ACHN (cell line): Measurements from ENCODE around the gene ANKRD6.

Source experiments
- DNase-seq: peaks from one replicate; pipeline ENCODE4 v3.0.0-alpha.2; 2015
- in situ Hi-C: cut with HindIII; loops from 2 replicates; pipeline ENCODE4 v1.10.0; 2017; ENCODE audit warnings: low sequenced_read_pairs, low pct_ligation_motif_present, low pct_unique_long_range_greater_than_20kb

Gene ANKRD6

DNA sequence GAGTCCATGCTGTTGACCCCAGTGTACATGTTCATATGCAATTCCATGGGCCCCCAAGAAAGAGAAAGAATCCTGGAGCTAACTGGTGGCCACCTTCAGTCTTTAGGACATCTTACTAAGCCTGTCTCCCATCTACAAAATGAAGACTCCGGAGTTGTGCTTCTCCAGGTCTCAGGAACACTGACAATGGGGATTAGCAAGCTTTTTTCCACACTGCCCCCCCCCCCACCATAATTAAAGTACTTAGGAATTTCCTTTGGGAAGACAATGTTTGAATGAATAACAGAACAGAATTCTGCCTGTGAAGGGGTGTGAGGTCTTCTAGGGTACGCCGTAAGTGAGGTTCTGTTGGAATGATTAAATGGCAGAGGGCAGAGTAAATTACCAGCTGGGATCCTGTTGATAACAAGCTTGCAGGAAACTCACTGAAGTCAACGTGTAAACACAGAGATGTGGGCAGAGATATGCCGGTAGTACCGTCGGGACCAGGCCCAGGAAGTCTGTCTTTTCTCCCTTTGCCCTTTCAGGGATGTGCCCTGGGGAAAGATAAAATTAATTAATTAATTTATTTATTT is 63.1 kb downstream of the ANKRD6 start:
- in situ Hi-C loops, result no loop called here
- DNase-seq, result no peak

DNA sequence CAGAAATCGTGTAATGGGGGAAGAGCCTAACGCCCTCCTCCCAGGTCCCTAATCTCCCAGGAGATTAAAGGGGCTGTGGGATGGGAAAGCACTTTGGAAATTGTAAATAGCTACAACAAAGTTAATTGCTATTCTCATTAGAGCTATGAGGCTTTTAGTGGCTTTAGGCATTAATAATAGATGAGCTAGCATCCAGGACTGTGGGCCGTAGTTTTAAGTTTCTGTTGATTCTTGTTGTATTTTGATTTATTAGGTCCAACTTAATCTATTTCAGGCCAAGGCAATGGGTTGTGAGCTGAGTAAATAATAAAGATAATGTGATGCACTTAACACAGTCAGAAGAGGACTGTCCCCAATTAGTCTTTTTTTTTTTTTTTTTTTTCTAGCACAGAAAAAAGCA is 67.7 kb downstream of the ANKRD6 start:
- DNase-seq, result no peak
- in situ Hi-C loops, result no loop called here

GRCh38 chr6:89501222-89501621 is 68.3 kb downstream of the ANKRD6 start:
- no peak for DNase-seq
- in situ Hi-C loops, result no loop called here

GRCh38 chr6:89501753-89502152 is 68.8 kb downstream of the ANKRD6 start:
- DNase-seq, result no peak
- in situ Hi-C loops, result no loop called here

DNA sequence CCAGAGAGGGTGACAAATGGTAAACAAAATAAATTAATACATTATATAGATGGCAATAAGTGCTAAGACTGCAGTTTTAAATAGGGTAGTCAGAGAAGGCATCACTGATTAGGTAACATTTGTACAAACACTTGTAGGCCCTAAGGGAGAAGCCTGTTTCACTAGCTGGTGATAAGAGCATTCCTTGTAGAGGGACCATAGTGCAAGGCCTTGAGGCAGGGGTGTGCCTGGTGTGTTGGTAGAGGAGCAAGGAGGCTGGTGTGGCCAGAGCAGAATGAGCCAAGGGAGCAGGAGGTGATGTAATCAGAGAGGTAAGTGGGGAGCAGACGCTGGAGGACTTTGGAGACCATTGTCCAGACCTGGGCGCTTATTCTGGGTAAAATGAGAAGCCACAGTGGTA is 70.7 kb downstream of the ANKRD6 start:
- in situ Hi-C loops, result no loop called here
- no peak for DNase-seq

GRCh38 chr6:89505847-89506246 is 72.9 kb downstream of the ANKRD6 start:
- no peak for DNase-seq
- in situ Hi-C loops, result no loop called here

- in situ Hi-C loops, result no loop called here
- DNase-seq, result no peak
Measured at GRCh38 chr6:89506716-89507617, 74.0 kb downstream of the ANKRD6 start.

DNA sequence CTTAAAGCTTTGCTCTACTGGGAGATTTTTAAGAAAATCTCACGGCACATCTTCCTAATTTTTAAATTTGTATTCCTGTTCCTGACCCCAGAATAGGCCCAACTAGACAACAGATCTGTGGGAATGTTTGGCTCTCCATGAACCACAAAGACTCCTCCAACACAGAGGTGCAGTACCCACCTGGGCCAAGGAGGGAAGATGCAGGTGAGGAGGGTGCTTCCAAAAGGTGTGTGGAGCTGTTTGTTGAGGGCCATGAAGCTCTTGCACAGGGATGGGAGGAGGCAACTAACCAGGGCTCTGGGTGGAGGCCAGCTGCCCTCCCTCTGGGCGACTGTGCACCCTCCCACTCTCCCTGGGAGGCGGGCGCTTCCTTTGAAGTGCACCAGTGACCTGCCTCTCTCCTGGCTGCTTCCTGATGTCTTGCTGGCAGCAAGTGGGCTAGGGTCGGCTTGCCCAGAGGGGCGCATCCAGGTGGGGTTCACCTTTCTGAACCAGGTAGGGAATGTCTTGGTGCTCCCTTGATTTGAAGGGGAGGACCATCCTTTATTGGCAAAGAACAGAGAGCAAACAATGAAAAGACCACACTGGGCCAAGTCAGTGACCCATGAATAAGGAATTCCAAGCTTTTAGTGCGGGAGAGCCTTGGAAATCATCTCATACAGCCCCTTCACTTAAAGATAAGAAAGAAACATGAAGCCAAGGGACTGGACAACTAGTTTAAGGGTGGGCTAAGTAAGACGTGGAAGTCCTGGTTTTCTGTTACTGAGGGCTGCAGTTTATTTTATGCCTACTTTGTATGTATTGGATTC is 76.0 kb downstream of the ANKRD6 start:
- in situ Hi-C loops, result no loop called here
- DNase-seq, result peak; percentile 2

DNA sequence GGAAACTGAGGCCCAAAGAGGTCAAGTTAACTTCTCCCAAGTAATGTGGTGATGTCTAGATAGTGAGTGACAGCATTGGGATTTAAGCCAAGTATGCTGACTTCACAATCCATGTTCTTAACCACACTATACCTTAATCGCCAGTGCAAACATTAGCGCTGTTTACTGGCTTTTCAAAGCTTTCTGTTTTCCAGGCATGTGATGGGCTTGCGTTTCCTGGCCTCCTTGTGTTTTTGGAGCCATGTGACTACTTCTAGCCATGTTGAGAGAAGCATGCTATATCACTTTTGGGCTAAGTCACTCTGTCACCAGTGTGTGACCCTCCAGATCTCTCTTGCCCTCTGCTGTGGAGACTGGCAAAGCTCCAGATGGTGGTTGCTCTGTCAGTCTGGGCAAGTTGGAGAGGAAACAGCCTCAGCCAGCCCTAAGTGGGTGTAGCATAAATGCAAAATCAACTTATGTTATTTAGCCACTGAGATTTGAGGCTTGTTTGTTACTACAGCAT is 76.9 kb downstream of the ANKRD6 start:
- in situ Hi-C loops, result no loop called here
- DNase-seq, result no peak

- DNase-seq, result no peak
- in situ Hi-C loops, result no loop called here
Measured at GRCh38 chr6:89510393-89510792, 77.4 kb downstream of the ANKRD6 start.

DNA sequence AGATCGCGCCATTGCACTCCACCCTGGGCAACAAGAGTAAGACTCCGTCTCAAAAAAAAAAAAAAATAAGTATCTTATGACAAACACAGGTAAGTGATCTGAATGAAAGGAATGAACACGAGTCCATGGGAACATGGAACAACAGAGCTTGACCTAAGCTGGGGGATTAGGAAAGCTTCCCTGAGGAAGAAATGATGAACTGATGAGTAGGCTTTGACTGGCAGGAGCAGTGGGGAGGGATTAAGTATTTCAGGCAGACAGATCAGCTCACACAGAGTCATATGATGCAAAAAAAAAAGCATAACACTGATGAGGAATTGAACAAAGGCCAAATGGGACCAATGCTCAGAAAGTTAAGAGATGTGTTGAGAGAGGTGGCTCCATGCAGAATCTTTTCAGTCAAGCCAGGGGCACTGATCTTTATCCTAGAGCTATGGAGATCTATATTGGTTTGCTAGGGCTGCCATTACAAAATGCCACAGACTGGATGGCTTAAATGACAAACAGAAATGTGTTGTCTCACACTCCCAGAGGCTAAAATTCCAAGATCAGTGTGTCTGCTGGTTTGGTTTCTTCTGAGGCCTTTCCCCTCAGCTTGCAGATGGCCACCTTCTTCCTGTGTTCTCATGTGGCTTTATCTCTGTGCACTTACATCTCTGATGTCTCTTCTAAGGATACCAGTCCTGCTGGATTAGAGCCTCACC is 85.6 kb downstream of the ANKRD6 start:
- DNase-seq, result no peak
- in situ Hi-C loops, result no loop called here

DNA sequence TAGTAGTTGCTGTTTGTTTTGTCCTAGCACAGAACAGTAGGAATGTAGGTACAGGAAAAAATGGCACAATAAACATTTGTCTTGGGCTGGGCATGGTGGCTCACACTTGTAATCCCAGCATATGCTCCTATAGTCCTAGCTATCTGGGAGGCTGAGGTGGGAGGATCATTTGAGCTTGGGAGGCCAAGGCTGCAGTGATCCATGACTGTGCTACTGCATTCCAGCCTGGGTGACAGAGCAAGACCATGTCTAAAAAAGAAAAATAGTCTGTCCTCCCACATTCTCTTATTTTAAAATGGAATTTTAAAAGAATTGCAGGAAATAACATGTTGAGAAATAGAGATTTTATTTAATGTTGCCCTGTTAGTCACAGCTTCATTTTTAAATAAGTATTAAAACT is 87.8 kb downstream of the ANKRD6 start:
- DNase-seq, result no peak
- in situ Hi-C loops, result no loop called here

- in situ Hi-C loops, result no loop called here
- no peak for DNase-seq
Measured at GRCh38 chr6:89522778-89523177, 89.8 kb downstream of the ANKRD6 start.

GRCh38 chr6:89525786-89526562 is 93.0 kb downstream of the ANKRD6 start:
- in situ Hi-C loops, result no loop called here

GRCh38 chr6:89526563-89526869 is 93.6 kb downstream of the ANKRD6 start:
- in situ Hi-C loops, result no loop called here
- DNase-seq, result no peak

More at GRCh38 chr6:89525786-89526562, 93.0 kb downstream of the ANKRD6 start:
- DNase-seq, result no peak

DNA sequence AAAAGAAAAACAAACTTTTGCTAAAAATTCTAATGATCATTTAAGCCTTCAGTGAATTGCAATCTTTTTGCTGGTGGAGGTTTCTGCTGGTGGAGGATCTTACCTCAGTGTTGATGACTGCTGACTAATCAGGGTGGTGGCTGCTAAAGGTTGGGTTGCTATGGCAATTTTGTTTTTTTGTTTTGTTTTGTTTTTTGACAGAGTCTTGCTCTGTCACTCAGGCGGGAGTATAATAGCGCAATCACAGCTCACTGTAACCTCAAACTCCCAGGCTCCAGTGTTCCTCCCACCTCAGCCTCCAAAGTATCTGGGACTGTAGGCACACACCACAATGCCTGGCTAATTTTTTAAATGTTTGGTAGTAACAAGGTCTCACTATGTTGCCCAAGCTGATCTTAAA is 94.7 kb downstream of the ANKRD6 start:
- DNase-seq, result no peak
- in situ Hi-C loops, result no loop called here

DNA sequence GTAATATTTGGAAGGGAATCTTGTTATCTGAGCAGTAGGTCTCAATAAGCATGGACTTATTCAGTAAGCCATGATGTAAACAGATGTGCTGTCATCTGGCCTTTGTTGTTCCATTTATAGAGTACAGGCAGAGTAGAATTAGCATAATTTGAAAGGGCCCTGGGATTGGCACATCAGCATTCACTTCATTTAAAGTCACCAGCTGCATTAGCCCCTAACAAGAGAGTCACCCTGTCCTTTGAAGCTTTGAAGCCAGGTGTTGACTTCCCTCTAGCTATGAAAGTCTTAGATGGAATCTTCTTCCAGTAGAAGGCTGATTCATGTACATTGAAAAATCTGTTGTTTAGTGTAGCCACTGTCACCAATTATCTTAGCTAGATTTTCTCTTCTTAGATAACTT is 95.9 kb downstream of the ANKRD6 start:
- in situ Hi-C loops, result no loop called here
- DNase-seq, result no peak

- no peak for DNase-seq
Measured at GRCh38 chr6:89530982-89531381, 98.0 kb downstream of the ANKRD6 start.

More at GRCh38 chr6:89530982-89531381, 98.0 kb downstream of the ANKRD6 start:
- in situ Hi-C loops, result no loop called here
